HG02970 (cell line): ENCODE data around the gene COMMD1.
"Not testable (repeated sequence)": the region's sequence is repeated elsewhere in the genome, so short reads cannot be mapped to it uniquely, and the experiment has no call there.

Source experiments
- ATAC-seq: cut with Tn5 transposase; IDR thresholded peaks from one replicate; pipeline ENCODE4 v1.9.1; 2021; ENCODE audit warnings: mild to moderate bottlenecking, moderate library complexity, moderate number of reproducible peaks; ENCODE audit not compliant: unreplicated experiment, low FRiP score

COMMD1 gene

DNA sequence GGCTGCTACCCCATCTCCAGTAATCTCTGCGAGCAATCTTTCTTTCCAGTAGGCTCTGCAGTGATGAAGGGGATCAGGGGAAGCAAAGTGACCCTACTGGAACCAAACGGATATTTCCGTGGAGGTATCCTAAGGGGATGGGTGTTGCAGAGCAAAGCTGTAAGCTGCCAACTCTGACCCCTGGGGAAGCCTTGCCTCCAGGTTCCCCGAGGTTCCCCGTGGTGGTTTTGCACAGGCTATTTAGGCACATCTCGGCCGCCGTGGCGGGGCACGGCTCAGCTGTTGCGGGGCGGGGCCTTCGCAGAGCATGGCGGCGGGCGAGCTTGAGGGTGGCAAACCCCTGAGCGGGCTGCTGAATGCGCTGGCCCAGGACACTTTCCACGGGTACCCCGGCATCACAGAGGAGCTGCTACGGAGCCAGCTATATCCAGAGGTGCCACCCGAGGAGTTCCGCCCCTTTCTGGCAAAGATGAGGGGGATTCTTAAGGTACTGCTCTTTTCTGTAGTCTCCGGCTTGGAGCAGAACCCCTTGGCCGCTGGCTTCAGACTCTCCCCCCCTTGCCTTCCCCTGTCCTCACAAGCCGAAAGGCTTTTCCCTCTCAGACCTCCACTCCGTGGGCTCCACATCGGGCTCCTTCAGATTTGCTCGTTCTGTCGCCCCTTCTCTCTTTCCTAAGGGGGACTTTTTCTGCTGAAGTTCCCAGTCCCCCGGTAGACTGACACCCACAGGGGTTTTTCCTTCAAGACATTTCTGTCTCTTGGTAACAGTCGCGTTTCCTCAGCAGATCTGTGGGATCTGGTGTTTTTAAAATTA lies at the start of gene COMMD1:
Gene COMMD1, plus strand, starts transcription at position 303 of the 814 bp plus-strand sequence. Its CDS starts 5 bp downstream, at position 308.
- ATAC-seq, result peak; percentile 88

DNA sequence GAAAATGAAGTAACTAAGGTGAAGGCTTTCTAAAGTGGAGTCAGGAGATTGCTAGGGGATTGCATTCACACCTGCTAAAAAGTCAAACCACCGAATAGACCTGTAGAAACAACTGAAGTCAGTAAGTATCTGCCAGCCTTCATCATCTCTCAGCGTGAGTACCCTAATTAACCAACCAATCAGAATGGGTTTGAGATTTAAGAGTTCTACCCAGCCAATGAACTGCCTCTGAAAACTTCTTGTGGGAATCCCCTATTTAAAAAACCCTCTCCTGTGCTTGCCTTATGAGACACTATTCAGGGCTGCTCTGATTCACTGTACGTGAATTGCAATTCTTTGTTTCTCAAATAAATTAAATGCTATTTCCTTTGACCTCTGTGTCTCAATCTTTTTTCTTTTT lies 48.2 kb upstream of the COMMD1 start:
- ATAC-seq, result no peak

DNA sequence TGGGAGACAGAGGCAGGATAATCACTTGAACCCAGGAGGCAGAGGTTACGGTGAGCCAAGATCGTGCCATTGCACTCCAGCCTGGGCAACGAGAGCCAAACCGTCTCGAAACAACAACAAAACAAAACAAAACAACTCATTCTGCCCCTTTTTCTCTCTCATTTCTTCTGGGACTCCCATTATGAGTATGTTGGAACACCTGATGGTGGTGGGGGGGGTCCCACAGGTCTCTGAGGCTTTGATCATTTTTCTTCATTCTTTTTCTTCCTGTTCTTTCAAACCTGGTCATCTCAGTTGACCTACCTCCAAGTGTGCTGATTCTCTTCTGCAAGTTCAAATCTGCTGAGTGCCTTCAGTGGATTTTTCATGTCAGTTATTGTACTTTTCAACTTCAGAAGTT lies 43.4 kb upstream of the COMMD1 start:
- no peak for ATAC-seq

DNA sequence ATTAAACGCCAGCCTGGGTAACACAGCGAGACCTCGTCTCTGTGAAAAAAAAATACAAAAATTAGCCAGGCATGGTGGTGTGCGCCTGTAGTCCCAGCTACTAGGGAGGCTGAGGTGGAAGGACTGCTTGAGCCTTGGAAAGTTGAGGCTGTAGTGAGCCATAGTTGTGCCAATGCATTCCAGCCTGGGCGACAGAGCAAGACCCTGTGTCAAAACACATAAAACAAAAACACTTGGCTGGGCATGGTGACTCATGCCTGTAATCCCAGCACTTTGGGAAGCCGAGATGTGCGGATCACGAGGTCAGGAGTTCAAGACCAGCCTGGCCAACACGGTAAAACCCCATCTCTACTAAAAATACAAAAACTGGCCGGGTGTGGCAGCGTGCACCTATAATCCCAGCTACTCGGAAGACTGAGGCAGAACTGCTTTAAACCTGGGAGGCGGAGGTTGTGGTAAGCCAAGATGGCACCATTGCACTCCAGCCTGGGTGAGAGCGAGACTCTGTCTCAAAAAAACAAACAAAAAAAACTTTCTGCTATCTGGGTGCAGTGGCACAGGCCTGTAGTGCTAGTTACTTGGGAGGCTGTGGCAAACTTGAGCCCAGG lies 38.9 kb upstream of the COMMD1 start:
- ATAC-seq, result not testable (repeated sequence)

DNA sequence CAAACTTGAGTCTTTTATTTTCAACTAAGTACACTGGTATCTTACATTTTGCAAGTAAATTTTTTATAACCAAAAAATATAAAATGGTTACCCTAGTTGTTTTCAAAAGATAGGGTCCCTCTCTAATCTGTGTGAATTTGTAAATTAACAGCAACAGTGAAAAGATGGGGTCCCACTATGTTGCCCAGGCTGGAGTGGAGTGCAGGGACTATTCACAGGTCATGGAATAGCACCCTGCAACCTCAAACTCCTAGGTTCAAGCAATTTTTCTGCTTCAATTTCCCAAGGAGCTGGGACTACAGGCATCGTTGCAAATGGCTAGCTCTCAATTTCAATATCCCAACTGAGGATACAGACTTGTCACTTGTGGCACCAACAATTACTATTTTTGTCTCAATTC lies 29.1 kb upstream of the COMMD1 start:
- ATAC-seq, result no peak

DNA sequence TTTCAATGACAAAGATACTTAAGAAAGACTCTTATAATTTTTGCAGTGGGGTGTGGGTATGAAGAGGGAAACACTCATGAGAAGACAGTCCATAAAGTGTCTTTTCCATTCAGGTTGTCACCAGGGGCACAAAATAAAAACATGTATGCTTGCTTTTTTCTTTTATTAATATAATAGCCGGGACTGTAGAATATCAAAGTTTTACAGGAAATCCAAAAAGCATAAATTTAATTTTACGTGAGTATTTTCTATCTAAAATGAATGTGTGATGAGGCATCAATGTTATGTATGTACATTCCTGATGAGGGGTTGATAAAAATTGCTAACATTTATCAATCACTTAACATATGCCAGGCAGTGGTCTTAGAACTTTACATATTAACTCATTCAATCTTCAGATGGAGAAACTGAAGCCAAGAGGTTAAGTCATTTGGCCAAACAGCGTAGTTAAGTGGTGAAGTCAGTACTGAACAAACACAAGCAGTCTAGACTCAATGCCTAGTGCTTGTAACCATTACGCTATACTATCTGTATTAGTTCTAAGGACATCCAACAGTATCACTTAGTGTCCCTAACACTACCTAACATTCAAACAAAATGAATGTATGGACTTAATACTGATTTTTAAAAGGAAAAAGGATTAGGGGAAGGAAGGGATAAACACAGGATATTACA lies 27.8 kb upstream of the COMMD1 start:
- no peak for ATAC-seq

DNA sequence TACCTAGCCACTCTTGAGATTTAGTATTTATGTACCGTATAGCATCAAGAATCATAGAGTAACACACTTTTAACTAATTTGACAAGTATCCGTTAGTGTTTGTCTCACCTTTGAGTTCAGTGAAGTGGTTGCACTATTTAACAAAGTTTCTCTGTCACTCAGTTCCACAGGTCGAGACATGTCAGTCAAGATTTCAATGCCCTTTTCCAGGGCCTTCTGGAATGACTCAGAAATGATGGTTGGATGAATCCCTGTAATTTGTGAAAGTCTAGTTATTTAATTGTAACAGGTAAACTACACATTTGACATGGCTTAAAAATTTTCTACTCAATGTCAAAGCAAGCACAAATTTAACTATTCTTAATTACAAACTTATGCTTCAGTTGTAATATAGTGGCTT lies 26.7 kb upstream of the COMMD1 start:
- no peak for ATAC-seq

DNA sequence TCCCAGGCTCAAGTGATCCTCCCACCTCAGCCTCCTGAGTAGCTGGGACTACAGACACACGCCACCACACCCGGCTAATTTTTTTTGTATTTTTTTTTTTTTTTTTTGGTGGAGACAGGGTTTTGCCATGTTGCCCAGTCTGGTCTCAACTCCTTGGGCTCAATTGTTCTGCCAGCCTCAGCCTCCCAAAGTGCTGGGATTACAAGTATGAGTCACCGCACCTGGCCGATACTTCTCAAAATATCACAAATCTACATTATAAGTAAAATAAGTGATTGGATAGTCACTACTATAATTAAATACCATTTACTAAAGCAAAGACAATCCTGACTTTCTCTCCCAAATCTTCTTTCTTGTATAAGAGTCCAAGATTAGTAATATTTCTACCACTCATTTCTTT lies 26.1 kb upstream of the COMMD1 start:
- ATAC-seq, result not testable (repeated sequence)

DNA sequence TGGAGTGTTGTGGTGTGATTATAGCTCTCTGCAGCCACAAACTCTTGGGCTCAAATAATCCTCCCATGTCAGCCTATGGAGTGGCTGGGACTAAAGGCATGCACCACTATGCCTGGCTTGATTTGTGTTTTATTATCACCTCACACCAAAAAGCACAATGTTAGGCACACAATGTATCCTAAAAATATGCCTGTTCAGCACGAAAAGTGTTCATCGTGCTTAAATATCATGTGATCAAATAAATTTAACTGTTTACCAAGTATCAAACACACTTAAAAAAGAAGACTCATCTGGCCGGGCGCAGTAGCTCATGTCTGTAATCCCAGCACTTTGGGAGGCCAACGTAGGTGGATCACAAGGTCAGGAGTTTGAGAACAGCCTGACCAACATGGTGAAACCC lies 22.6 kb upstream of the COMMD1 start:
- ATAC-seq, result no peak

DNA sequence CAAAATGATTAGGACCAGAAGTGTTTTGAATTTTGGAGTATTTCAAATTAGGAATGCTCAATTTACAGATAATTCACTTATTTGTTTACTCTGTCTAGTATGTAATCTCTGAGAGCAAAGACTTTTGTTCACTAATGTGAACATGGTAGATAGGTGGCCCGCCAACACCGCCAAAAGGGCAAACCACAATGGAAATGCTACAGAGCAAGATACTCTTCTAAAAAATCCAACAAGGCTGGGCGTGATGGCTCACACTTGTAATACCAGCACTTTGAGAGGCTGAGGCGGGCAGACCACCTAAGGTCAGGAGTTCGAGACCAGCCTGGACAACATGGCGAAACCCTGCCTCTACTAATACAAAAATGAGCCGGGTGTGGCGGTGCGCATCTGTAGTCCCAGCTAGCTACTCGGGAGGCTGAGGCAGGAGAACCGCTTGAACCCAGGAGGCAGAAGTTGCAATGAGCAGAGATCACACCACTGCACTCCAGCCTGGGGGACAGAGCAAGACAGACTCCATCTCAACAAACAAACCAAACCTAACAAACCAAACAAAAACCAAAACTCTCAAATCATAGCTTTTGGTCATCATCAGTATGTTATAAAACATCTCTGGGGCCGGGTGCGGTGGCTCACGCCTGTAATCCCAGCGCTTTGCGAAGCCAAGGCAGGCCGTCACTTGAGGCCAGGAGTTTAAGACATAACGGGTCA lies 19.4 kb upstream of the COMMD1 start:
- no peak for ATAC-seq

DNA sequence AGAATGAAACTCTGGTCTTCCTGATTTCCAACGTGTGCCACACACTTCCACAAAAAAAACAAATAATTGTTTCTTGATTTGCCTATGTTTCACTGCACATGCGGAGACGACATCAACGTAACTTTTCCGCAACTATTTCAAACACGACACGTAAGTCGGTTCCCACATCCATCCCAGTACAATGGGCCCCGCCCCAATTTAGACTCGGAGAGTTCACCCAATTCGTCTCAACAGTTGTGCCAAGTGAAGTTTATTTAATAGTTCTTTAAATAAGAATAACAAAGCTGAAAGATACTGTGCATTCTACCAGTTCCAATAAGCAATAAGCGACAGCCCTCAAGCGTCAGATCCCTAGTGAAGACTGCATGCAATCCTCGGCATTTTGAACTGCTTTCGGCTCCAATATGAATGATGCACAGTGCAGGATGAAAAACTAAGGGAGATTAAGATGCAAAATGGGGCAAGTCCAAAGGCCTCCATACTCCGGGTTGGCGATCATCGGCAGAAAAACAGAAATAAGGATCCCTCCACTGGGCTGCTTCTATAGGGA lies 17.7 kb upstream of the COMMD1 start:
- ATAC-seq, result no peak

DNA sequence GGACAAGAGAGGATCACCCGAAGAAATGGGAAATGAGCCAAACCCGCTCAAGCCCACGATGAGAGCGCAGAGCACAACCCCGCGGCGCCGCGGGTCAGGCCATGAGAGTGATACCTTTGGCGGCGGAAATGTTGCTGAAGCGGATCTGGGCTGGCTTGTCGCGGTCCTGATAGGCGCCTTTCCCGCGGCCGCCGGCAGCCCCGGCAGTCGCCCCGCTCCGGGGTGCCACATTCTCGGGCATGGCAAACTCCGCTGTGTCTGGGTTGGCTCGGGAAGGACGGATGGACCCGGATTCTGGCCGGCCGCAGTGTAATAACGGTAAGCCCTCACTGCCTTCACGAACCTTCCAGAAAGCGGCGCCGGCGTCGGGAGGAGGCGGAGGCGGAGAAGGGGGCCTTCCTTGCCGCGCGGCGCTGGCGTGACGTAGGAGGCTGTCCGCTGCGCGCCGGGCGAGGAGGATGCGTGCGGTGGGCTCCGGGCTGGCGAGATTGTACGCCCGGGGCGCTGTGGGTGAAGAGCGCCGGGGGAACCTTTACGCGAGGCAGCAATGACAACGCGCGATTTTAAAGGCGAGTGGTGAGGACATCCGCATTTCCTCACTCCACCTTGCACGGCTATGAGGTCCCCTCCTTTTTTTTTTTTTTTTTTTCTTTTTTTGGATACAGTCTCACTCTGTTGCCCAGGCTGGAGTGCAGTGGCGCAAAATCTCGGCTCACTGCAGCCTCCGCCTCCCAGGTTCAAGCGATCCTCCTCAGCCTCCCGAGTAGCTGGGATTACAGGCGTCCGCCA lies 17.0 kb upstream of the COMMD1 start, which contains the start of gene CCT4:
Gene CCT4, minus strand, starts transcription at position 390 of the 789 bp plus-strand sequence. Its CDS starts 149 bp downstream, at position 241.
- peak; percentile 85 for ATAC-seq

DNA sequence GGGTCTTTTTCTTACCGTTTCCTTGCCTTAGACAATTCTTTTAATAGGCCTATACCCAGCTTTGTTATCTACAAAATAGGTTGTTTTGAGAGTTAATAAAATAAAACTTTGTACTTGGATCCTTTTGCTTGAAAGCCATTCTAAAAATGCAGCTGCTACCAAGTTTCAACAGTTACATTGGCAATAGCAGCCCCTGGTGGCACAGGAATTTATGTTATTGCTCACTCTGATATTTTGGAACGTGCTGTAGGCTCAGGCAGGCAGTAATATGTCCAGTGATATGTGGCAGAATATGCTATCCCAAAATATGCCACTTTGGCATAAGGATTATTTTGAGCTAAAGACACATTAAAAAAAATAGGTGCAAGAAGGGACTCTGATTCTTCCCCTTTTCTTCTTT lies 6.7 kb upstream of the COMMD1 start:
- ATAC-seq, result no peak

DNA sequence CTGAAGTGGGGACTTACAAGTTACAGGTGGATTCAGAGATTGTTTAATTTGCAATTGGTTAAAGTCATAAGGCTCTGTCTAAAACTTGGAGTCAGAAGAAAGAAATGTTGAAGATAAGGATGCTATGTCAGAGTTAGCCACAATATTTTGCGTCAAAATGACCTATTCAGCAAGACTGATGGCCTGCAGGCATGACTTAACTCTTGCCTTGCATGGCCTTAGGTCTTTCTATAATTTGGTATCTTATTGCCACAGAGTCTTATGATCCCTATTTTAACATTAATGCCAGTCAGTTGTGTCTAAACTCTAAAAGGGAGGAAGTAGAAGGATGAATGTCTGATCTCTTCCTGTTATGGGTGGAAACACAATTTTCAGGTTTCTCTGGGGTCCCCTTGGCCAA lies 5.2 kb upstream of the COMMD1 start:
- no peak for ATAC-seq

DNA sequence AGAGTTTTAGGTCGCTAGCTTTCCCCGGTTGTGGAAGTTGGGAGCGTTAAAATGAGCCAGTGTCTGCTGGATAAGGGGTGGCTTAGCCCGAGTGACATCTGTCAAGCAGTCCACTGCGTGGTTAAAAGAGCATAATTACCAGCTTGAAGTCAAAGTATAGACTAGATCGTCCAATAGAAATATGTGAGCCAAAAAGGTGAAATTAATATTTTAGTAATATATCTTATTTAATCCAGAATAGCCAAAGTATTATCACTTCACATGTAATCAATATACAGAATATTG lies 654 bp downstream of the COMMD1 start:
- no peak for ATAC-seq

DNA sequence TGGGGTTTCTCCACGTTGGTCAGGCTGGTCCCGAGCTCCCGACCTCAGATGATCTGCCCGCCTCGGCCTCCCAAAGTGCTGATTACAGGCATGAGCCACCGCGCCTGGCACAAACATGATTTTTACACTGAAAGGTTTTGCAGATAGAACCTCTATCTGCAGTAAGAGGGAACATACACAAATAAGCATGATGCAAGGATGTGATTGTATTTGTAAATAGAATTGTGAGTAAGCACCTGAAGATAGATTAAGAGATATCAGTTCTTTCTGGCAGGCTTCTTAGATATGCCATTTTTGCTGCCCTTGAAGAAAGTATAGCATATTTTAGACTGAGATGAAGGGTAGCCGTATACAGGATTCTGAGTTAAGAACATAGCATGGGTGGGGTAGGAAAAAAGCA lies 3.6 kb downstream of the COMMD1 start:
- ATAC-seq, result no peak

DNA sequence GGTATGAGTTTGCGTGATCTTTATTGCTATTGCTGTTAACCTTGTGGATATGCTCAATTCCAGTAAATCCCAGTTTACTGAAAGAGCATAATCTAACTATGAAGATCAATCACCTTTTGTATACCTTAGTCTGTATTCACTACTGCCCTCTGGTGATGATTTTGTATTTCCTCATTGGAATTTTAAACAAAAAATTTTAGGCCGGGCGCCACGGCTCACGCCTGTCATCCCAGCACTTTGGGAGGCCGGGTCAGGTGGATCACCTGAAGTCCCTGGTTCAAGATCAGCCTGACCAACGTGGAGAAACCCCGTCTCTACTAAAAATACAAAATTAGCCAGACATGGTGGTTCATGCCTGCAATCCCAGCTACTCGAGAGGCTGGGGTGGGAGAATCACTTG lies 5.1 kb downstream of the COMMD1 start:
- no peak for ATAC-seq

DNA sequence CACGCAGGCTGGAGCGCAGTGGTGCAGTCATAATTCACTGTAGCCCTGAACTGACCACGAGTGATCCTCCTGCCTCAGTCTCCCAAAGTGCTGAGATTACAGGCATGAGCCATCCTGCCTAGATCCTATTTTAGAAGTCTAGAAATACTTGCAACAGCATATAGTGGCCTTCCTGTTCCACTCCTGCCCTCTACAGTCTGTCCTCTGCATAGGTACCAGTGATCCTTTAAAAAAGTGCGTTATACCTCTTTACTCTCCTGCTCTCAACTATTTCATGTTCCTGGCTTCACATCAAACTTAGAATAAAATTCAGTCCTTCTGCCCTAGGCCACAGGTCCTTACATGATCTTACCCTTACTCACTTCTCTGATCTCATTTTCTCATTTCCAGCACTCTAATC lies 6.0 kb downstream of the COMMD1 start:
- ATAC-seq, result no peak

DNA sequence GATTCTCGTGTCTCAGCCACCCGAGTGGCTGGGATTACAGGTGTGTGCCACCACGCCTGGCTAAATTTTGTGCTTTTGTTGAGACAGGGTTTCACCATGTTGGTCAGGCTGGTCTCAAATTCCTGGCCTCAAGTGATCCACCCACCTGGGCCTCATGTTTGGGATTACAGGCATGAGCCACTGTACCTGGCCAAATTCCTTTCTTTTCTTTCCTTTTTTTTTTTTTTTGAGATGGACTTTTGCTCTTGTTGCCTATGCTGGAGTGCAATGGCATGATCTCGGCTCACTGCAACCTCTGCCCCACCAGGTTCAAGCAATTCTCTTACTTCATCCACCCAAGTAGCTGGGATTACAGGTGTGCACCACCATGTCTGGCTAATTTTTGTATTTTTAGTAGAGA lies 9.3 kb downstream of the COMMD1 start:
- ATAC-seq, result not testable (repeated sequence)

DNA sequence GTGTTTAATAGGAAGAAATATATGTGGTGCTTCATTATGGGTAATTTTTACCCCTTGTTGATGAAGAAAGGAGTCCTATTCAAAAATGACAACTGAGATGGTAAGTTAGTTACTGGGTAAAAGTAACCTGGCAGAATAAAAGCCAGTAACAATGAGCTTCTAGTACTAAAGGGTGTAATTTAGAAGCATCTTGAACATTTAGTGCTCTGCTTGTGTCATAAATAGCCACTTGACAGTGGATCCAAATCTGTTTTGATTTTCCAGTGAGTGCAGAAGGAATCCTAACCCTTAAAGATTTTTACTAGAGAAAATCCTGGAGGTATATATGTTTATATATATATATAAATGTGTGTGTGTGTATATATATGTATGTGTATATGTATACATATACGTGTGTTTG lies 15.1 kb downstream of the COMMD1 start:
- ATAC-seq, result no peak
